ENCODE results near the gene ENOX2. TPM values are rescaled to one million over a fixed set of nuclear protein-coding genes. Genes with fewer than 3 reads are reported as not detected.

The ENOX2 gene, protein sequence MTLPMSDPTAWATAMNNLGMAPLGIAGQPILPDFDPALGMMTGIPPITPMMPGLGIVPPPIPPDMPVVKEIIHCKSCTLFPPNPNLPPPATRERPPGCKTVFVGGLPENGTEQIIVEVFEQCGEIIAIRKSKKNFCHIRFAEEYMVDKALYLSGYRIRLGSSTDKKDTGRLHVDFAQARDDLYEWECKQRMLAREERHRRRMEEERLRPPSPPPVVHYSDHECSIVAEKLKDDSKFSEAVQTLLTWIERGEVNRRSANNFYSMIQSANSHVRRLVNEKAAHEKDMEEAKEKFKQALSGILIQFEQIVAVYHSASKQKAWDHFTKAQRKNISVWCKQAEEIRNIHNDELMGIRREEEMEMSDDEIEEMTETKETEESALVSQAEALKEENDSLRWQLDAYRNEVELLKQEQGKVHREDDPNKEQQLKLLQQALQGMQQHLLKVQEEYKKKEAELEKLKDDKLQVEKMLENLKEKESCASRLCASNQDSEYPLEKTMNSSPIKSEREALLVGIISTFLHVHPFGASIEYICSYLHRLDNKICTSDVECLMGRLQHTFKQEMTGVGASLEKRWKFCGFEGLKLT
- total RNA-seq = 12.9 and 19.0 TPM in 2 replicates

DNA sequence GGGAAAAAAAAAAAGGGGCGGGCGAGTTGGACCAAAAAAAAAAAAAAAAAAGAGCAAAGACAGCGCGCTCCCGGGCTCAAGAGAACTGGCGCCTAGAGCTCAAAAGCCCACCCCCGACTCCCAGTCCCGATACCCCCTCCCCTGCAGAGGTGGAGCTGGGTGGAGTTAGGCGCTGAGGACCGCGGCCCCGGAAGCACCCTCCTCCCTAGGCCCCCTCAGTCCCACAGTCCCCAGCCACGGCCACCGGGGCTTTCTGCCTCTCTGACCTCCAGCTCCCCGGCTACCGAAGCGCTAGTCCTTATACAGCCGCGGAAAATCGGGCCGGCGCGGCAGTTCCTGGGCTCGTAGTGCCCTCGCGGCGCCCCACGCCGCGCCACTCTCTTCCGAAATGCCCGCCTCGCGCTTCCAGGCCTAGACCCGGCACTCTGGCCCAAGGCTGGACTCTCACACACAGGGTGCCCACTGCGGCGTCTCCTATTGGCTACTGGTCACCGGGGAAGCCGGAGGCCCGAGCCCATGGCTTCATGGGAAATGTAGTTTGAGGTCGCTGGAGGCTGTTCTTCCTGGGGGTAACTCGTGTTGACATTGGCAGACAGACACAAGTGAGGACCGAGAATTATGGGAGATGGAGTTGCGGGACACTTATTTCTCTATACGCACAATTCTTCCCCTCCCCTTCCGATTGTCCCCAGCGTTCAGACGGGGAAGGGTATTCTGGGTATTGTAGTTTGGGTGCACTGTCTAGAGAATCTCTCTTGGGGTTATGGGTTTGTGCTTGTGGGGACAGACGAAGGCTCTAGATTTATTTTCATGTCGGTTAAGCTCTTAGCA is at the start of gene ENOX2:
TSS of gene ENOX2 (minus strand) at position 427 of the 831 bp plus-strand sequence. CDS start 199,993 bp downstream, outside the sequence.

Other genes with a start within 250 kb of the ENOX2 start
- gene ARHGAP36, start 155.1 kb upstream of the ENOX2 start, total RNA-seq = not detected in 2 replicates

All from dermis lymphatic vessel endothelial cell (primary cell).